Limb (tissue), 2 donors: ENCODE data around the gene SSBP3.
"Not testable (repeated sequence)": the region's sequence is repeated elsewhere in the genome, so short reads cannot be mapped to it uniquely, and the experiment has no call there.

Experiments
- DNase-seq, 2 donors: peaks; one replicate each; pipeline ENCODE4 v3.0.0-alpha.2; 2016; ENCODE audit errors: extremely low spot score in 2 of 2

Gene SSBP3

DNA sequence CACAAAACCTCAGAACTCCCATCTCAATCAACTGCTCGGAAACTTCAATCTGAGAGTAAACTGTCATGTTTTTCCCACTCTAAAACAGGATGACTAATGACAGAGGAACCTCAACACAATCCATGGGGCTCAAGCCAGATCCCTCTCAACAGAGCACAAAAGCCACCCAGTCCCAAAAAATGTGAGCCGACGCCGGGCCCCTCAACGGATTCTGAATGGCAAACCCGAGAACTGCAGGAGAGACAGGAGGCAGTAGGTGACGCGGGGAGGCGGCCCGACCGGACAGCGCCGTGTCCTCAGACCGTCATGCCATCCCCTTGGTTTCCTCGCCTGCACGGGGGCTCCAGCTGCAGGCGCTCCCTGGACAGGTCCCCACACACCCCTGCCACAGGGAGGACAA, 53.4 kb downstream of the SSBP3 start:
- DNase-seq: no peak

- DNase-seq: no peak
These were observed 55.8 kb downstream of the SSBP3 start for GRCh38 chr1:54350360-54350759.

DNA sequence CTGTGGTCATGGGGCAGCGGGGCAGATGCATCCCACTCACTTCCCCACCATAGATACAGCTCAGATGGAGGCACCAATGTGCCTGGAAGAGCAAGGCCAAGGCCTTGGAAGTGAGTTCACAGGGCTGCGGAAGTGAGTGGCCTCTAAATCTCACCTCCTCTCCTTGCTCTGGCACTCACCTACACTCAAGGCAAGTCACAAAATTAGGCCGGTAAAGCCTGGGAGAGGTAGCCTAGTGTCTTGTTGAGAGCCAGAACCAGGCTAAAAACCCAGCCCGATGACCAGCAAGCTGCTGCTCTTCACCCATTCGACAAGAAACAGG, 57.5 kb downstream of the SSBP3 start:
- no peak for DNase-seq

DNA sequence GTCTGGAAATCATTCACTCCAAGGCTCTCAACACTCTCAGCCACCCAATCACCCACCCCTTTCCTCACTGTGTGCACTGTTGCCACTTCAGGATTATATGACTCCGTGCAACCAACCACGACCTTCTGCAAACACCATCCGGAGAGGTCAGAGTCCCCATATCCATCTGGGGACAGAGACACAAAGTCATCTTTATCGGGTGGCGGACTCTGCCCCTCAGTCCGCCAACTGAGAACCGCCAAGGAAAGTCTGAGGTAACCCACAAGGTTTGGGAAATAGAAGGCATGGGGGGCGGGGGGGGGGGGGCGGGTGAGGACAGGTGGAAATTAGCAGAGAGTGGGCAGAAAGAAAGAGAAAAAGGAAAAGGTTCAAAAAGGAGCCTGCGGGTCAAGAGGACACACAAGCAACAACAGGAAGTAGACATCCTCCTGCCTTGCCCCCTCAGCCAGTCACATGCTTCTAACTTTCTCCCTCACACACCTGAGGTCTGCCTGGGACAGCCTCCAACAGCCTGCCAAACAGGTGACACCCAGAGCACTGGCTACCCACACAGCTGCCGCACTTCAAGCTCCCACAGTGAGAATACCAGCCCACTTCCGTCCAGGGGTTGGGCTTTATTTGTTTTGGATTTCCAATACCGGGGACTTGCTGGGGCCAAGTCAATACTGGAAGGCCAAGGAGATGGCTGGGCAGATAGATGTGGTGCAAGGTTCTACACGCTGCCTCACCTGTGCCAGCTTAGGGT, 58.1 kb downstream of the SSBP3 start:
- DNase-seq: no peak

DNA sequence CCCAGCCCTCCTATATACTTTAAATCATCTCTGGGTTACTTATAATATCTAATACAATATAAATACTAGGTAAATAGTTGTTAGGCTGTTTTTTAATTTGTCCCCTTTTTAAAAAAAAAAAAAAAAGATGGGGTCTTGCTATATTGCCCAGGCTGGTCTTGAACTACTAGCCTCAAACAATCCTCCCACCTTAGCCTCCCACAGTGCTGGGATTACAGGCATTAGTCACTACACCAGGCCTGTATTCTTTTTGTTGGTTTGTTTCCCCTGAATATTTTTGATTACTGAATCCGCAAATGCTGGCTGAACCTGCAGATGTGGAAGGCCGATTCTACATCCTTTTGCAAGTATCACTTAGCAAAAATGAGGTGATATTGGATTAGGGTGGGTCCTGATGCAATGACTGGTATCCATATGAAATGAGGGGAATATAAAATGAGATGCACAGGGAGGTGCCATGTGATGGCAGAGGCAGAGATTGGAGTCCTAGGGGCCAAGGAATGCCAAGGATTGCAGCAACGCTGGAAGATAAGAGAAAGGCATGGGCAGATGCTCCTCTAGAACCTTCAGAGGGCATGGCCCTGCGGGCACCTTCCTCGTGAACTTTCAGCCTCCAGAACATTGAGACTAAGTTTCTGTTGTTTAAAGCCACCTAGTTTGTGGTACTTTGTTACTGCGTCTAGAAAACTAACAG, 58.8 kb downstream of the SSBP3 start:
- DNase-seq: no peak

- not testable (repeated sequence) for DNase-seq
These were observed 60.6 kb downstream of the SSBP3 start for GRCh38 chr1:54345548-54345947.

DNA sequence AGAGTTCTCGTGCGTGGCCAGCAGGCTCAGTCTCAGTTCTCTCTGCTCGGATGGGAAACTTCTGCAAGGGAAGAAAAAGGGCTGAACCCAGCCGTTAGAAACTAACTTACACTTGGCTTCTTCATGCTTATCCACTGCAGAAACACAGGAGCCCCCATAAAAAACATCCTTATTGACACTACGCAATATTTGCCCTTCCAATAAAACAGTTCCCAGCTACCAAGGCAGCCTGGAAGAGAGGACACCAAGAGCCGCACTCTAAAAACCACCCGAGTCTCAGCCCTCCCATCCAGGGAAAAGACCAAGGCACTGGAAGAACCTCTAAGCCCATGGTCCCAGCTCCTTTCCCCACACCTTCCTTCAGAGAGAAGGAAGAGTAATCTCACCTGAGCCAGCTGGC, 61.1 kb downstream of the SSBP3 start:
- DNase-seq: no peak

DNA sequence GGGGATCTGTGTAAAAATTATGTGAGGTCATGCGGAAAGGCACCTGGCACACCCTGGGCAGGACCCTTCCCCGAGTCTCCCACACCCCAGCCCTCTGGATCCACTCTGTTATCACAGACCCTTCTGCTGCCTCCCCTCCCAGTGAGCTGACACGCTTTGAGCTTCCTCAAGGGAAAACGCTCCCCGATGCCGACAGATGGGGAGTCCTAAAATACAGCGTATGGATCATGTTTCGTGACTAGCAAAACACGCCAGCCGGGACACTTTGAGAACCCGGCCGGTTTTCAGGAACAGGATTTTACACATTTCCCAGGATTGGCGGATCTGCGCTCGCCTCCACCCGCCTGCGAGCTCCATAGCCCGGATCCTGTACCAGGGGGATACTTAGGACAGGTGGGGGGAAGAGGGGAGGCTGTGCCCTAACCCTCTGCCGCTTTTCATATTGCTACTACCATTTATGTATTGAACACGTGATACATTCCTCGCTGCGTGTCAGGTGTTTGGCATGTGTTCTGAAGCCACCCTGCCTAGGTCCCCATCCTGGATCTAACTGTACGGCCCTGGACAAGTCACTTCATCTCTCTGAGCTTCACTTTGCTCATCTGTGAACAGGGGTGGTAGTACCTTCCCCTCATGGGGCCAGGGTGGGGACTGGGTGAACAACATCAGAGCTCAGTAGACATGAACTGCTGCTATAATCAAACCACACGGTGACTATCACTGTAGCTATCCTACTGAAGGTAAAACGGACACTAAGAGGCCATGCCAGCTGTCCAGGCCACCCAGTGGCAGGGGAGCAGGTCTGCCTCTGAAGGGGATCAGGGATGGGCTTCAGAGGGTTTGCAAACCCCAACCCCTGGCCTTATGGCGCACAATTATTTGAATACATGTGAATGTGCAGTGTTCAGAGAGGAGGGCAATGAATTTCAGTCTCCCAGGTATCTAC, 63.2 kb downstream of the SSBP3 start:
- peak in 1 of 2 donors; percentile 59 for DNase-seq

- no peak for DNase-seq
These were observed 63.9 kb downstream of the SSBP3 start for GRCh38 chr1:54342288-54342687.

GRCh38 chr1:54341763-54342162, 64.4 kb downstream of the SSBP3 start:
- DNase-seq: no peak

GRCh38 chr1:54340878-54341277, 65.3 kb downstream of the SSBP3 start:
- DNase-seq: no peak

- no peak for DNase-seq
These were observed 65.8 kb downstream of the SSBP3 start for GRCh38 chr1:54340434-54340833.

DNA sequence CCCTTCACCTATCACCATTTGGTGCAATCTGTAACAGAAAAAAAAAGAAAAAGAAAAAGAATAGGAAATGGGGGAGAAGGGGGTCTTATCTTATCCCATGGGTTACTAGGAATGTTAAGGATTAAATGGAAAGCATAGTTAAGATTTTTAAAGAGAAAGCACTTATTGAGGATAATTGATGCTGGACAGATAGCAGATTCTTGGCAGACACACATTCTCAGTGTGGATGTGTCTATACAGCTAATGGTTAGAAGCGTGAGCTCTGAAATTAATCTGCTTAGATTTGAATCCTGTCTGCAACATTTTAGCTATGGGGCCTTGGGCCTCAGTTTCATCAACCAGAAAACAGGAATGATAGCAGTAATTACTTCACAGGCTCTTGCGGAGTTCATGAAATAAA, 67.1 kb downstream of the SSBP3 start:
- DNase-seq: no peak

DNA sequence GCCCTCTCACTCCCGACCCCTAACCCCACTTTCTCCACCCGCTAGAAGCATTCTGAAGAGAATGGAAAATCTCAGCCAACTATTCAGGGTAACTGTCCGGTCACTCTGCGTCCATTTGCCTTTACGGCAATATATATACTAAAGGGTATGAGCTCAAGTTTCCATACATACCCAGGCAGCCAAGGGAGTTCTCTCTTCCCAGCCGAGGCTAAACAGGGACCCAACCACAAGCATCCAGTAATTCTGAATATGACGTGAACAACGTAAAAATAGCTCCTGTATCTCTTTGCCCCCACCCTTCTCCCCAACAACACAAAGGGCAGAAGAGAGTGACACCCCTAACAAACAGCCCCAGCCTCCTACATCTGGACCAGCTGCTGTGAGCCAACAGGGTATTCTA, 67.7 kb downstream of the SSBP3 start:
- DNase-seq: no peak

DNA sequence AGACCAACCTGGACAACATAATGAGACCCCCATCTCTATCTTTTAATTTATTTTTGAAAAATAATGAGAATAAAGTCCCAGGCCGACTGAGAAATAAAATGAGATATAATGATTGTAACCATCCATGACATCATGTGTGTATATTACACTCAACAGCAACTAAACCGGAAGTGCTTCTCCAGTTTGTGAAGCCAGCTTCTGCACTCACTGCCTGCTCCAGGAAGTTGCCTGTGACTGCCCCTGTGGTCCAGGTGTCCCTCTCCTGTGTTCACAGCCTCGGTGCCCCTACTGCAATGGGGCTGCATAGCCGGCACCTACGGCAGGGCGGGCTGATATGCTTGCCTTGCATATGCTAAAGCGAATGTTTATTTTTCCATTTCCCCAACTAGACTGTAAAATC, 68.3 kb downstream of the SSBP3 start:
- no peak for DNase-seq

DNA sequence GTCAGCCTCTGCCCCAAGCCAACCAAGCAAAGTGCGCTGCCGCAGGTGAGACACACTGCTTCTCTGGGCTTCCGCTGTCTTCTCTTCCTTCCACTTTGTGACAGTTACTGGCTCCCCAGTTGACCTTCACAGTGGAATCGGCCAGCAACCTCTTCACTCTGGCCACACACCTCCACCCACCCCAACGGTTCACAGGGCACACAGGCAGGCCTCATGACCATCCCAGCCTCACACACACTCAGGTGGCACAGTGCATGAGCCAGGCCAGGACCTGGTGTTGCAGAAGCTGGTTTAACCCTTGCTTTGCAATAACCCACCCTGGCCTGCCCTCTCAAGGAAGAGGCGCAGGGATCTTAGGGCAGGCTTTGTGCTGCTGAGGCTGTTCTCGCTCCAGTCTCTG, 69.2 kb downstream of the SSBP3 start:
- no peak for DNase-seq

DNA sequence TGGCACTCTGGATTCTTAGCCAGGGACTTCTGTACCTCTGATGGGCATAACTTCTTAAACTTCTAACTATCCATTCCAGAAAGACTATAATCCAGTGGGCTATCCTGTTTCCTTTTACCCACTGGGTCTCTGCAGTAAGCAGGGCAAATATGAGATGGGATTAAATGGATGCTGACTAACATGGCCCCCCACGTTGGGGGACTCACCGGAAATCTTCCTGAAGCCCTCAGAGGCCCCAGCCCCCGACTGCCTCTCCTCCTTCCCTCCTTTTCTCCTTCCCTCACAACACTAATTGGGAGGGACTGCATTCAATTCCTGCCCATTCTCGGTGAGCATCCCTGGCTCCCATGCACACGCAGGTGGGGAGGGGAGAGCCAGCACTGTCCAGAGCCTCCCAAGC, 70.1 kb downstream of the SSBP3 start:
- DNase-seq: no peak

- peak; percentile 54 to 74 for DNase-seq
These were observed 70.5 kb downstream of the SSBP3 start for GRCh38 chr1:54335755-54336108.

DNA sequence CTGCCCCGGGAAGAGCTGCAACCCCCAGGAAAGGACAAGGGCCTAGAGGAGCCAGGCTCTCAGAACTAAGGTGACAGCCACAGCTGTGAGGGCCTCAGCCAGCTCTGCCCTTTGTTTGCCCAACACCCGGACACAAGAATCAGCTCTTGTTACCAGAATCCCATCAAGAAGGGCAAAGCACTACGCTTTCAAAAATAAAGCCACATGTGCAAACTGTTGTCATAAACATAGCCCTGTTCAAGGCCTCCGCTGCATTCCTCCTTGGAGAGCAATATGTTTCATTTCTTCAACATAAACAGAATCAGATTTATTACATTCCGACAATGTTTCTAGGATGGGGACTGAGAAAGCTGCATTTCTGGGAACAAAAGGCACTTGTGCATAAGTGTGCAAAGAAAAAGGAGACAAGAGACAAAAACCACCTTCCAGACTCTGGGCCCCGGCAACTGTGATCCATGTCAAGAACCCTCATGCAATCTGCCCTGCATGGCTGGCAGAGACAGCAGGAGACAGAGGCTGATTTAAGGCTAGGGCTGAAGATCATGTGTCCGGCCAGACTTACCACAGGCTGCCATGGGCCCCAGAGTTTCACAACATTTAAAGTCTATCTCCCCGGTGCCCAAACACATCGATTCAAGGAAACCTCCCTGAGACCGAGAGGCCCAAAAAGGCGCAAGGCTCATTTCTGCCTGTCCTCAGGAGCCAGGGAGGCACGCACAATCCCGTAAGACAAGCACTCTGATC, 71.0 kb downstream of the SSBP3 start:
- peak in 1 of 2 donors; percentile 56 for DNase-seq

GRCh38 chr1:54332781-54333585, 73.2 kb downstream of the SSBP3 start:
- no peak for DNase-seq
